ENCODE results near the gene FBN1.

FBN1 gene

GRCh38 chr15:48645558-48646330, at the start of gene FBN1:
FBN1 (minus strand) TSS chr15:48645709; CDS start chr15:48644769, 940 bp downstream.
- no peak for DNase-seq (ENCODE audit: low spot score)

GRCh38 chr15:48693484-48693883, 48.0 kb upstream of the FBN1 start:
- no peak for DNase-seq (ENCODE audit: low spot score)

- no peak for DNase-seq (ENCODE audit: low spot score)
Measured at GRCh38 chr15:48688493-48688892, 43.0 kb upstream of the FBN1 start.

- no peak for DNase-seq (ENCODE audit: low spot score)
Measured at GRCh38 chr15:48683991-48684765, 38.7 kb upstream of the FBN1 start.

- no peak for DNase-seq (ENCODE audit: low spot score)
Measured at GRCh38 chr15:48682942-48683651, 37.6 kb upstream of the FBN1 start.

- no peak for DNase-seq (ENCODE audit: low spot score)
Measured at GRCh38 chr15:48681353-48681752, 35.8 kb upstream of the FBN1 start.

- no peak for DNase-seq (ENCODE audit: low spot score)
Measured at GRCh38 chr15:48680841-48681240, 35.3 kb upstream of the FBN1 start.

GRCh38 chr15:48679952-48680351, 34.4 kb upstream of the FBN1 start:
- no peak for DNase-seq (ENCODE audit: low spot score)

- DNase-seq (ENCODE audit: low spot score) = no peak
Measured at GRCh38 chr15:48678851-48679250, 33.3 kb upstream of the FBN1 start.

GRCh38 chr15:48677821-48678220, 32.3 kb upstream of the FBN1 start:
- no peak for DNase-seq (ENCODE audit: low spot score)

GRCh38 chr15:48675436-48675835, 29.9 kb upstream of the FBN1 start:
- no peak for DNase-seq (ENCODE audit: low spot score)

GRCh38 chr15:48674876-48675275, 29.4 kb upstream of the FBN1 start:
- DNase-seq (ENCODE audit: low spot score) = no peak

GRCh38 chr15:48672206-48672605, 26.7 kb upstream of the FBN1 start:
- no peak for DNase-seq (ENCODE audit: low spot score)

GRCh38 chr15:48671103-48672022, 25.9 kb upstream of the FBN1 start:
- DNase-seq (ENCODE audit: low spot score) = no peak

- DNase-seq (ENCODE audit: low spot score) = no peak
Measured at GRCh38 chr15:48667701-48668100, 22.2 kb upstream of the FBN1 start.

GRCh38 chr15:48664436-48664835, 18.9 kb upstream of the FBN1 start:
- DNase-seq (ENCODE audit: low spot score) = no peak

- DNase-seq (ENCODE audit: low spot score) = no peak
Measured at GRCh38 chr15:48657950-48658591, 12.6 kb upstream of the FBN1 start.

- no peak for DNase-seq (ENCODE audit: low spot score)
Measured at GRCh38 chr15:48654801-48655200, 9.3 kb upstream of the FBN1 start.

- no peak for DNase-seq (ENCODE audit: low spot score)
Measured at GRCh38 chr15:48653913-48654670, 8.6 kb upstream of the FBN1 start.

GRCh38 chr15:48653216-48653615, 7.7 kb upstream of the FBN1 start:
- no peak for DNase-seq (ENCODE audit: low spot score)
